GM19193 (cell line): ENCODE measurements around the gene ACVR1B.

Experiments
- POLR2A ChIP-seq: IDR thresholded peaks from 4 replicates; pipeline ENCODE4 v1.6.1; 2011; ENCODE audit not compliant: insufficient read depth, insufficient read length; ENCODE audit errors: extremely low read depth

ACVR1B gene

GRCh38 chr12:52014567-52015530 lies 63.4 kb downstream of the ACVR1B start:
- no peak for TF ChIP-seq POLR2A

DNA sequence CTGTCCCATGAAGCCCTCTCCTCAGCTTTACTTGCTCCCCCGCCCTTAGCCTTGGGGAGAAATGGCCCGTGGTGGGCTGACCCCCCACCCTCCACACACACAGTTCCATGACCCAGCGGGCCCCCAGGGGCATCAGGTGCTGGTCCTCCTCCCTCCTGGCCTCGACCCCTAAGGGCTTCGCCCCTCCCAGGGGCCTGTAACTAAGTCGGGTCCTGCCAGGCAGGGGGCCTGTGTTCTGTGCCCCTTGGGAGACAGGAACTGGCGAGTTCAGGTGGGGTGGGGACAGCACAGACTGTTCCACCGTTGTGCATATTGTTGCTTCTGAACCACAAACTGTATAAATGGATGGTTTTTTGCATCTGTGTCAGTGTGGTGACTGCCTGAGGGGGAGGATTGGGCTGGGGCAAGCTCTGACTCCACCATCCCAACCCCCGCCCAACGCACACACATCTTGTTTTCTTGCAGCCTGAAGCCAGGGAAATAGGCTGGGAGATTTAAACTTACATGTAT lies 64.1 kb downstream of the ACVR1B start:
- TF ChIP-seq POLR2A, result no peak

GRCh38 chr12:52018433-52019112 lies 67.1 kb downstream of the ACVR1B start:
- TF ChIP-seq POLR2A, result no peak

DNA sequence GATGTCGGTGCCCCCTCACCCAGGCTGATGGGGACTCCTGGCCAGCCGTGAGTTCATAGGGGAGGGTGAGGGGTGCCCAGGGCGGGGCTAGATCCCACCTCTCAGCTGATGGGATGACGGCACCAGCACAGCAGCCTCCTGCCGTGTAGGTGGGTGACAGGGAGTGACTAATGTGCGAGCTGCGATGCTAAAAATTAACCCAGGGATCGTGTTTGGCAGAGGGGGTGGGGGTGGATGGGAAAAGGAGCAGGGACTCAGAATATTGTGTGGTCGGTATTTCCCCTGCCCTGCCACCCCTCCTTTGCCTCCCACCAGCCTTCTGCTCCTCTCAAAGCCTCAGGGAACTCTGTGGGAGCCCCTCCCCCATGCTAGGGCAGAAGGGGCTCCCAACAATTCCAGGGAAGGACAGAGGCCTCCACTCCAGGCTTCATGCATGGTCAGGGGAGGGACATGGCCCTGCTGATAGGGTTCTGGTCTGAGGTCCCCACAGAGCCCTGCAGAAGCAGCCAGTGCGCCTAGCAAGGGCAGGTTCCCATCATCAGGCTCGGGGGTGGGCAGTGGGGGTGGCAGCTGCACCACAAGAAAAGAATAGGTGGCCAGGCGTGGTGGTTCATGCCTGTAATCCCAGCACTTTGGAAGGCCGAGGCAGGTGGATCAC lies 67.7 kb downstream of the ACVR1B start:
- no peak for TF ChIP-seq POLR2A

DNA sequence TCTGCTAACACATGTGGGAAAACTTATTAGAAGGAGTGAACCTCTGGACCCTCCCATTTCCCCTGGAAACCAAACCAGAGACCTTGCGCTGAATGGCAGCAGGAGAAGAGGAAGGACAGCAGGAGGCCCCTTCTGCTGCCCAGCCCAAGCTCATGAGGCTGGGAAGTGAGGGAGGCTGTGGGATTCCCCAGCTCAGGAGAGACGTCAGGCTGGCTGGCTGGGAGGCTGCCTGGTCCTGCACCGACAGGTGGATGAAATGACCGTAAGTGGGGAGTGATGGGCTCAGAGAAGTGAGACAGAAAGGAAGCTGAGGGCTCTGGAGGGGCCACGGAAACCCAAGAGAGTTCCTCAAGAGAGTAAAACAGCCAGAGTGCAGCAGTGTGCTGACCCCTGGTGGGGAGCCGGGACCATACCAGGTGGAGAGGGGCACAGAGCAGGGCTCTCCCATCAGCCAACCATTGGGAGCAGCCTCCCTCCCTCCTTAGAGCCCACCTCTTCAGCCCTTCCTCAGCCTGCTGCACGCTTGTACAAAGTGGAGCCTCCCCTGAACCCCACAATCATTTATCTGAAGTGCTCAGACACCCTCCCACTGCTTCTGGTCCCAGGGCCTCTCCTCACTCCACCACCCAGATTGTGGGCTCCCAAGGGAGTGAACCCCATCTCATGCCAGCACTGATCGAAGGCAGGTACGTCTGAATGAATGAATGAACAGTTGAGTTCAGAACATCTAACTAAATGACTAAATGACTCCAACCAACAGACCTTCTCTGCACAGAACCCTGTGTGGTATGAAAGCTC lies 69.2 kb downstream of the ACVR1B start:
- no peak for TF ChIP-seq POLR2A

DNA sequence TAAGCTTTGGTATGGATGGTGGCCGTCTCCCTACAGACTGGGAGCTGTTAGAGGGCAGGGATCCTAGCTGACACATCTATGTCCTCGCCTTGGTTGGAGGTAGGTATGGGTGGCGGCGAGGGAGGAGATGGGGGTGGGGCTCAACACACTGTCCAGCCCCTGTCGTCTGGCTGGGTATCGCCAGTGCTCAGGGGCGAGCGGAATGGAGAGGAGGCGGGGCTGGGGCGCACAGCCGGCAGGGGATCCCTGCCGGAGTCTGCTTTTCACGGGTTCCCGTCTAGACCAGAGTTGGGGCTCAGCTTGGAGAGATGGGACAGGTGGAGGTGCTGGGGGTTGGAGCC lies 71.3 kb downstream of the ACVR1B start:
- no peak for TF ChIP-seq POLR2A

DNA sequence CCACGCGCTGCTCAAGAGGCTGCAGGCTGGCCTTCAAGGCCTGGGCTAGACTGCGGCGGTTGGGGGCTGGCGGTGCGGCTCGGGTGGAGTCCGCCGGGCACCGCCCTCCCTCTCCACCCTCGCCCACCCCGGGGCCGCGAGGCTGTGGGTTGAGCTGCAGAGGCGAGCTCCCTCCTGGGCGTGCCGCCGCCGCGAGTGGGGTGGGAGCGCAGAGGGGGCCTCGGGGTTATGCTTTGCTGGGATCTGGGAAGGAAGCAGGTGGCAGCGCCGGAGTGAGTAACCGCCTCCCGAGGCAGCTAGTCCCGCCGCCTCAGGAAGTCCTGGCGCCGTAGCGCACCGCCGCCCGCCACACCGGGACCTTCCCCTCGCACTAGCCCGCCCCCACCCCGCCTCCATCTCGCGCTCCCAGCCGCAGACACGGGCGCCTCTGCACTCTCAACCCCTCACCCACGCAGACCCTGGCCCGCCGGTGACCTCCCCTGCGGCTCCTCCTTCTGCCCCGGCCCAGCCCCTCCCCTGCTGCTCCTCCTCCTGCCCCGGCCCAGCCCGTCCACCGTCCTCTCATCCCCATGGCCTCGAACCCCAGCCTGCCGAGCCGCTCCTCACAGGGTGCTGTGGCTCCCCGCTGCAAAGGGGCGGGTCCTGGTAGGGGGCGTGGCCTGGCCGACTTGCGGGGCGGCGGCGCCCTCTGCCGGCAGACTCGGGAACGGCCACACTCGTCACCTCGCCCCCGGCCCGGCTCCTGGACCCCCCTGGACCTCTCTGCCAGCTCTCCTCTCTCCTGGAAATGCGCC lies 71.9 kb downstream of the ACVR1B start:
- no peak for TF ChIP-seq POLR2A

DNA sequence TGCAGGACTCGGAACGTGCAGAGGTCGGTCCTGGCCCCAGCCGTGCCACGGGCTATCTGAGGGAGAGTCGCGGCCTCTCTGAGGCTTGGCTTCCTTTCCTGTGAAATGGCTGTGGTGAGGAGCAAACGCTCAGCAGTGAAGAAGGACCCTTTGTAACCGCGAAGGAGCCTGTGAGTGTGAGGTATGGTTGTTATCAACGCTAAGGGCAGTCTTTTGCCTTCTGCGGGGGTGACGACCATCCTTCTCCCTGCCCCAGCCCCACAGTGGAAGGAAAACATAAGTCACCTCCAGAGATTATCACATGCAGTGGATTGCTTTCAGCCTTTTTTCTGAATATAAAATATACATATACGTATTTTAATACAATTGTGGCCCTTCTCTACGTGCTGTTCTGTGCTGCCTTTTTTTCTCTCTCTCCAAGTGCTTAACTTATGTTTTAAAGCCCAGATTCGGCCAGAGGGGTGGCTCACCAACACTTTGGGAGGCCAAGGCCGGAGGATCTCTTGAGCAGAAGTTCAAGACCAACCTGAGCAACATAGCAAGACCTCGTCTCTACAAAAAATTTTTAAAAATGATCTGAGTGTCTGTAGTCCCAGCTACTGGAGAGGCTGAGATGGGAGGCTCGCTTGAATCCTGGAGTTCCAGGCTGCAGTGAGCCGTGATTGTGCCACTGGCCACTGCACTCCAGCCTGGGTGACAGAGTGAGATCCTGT lies 72.6 kb downstream of the ACVR1B start:
- no peak for TF ChIP-seq POLR2A

DNA sequence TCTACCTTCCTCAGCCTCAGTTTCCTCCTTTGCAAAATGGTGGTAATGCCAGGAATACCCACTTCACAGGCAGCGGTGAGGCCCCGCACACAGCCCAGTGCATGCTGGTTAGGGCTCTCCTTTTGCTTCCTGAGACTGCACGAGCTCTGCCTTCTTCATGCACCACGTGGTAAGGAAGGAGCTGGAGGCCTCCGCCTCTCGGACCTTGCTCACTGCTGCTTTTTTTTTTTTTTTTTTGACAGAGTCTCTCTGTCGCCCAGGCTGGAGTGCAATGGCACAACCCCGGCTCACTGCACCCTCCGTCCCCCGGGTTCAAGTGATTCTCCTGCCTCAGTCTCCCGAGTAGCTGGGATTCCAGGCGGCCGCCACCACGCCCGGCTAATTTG lies 73.3 kb downstream of the ACVR1B start:
- no peak for TF ChIP-seq POLR2A

DNA sequence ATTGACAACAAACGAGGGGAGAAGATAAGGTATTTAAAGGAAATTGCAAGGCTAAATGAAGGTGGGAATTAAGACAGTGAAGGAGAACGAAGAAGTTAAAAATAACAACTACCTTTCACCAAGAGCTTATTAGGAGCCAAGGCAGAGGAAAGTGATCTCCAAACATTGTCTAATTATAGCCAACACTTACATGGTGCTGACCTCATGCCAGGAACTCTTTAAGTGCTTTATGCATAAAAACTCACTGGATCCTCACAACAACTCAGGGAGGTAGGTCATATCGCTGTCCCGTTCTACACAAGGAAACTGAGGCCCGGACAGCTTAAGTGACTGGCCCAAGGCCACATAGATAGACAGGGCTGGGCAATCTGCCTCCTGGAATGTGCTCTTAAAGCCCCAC lies 74.8 kb downstream of the ACVR1B start:
- no peak for TF ChIP-seq POLR2A

GRCh38 chr12:52027085-52027843 lies 75.8 kb downstream of the ACVR1B start:
- no peak for TF ChIP-seq POLR2A

DNA sequence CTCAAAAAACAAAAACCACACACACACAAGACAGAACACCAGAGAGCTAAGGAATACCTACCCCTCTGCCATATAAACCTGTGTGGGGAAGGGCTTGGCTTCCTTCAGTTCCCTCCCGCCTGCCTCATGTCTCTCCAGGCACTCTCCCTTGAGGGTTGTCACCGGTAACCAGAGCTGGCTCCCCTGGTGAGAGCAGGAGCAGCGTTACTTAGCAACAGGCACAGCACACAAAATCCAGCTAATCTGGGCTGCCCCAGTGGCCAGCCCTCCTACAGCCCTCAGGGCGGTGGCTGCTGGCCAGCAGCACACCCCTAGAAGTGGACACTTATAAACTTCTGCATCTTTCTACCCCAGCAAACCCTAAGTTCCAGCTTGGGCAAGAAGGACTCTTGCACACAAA lies 78.2 kb downstream of the ACVR1B start:
- no peak for TF ChIP-seq POLR2A

DNA sequence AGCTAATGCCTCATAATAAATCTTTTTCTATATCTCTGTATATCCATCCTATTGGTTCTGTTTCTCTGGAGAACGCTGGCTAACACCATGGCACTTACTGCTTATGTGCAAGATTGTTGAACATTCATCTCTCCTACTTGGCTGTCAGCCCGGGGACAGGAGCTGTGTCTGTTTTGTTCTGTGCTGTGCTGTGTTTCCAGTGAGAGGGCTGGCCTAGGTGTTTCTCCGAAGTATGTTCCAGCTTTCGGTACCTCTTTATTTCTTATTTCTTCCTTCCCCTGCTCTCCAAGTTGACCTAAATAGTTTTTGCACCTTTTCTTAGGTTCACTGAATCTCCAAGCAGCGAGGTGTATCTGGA lies 80.9 kb downstream of the ACVR1B start:
- TF ChIP-seq POLR2A, result no peak
